Naive B cell (primary cell): ENCODE results near the gene PNPLA8. TPM values are rescaled to one million over a fixed set of nuclear protein-coding genes. Genes with fewer than 3 reads are reported as not detected.
"Not testable (repeated sequence)": the region's sequence is repeated elsewhere in the genome, so short reads cannot be mapped to it uniquely, and the experiment has no call there.

Experiments
- ATAC-seq, 2 donors: fragments of 150-1000 bp; cut with Tn5 transposase; 2 replicates each; pipeline ENCODE4 v1.10.0; 2021; ENCODE audit warnings: low read depth in 2 of 2, mild to moderate bottlenecking in 2 of 2, moderate library complexity in 2 of 2
- DNase-seq: peaks from one replicate; pipeline ENCODE4 v3.0.0; 2022
- H3K27ac Mint-ChIP-seq, 6 donors: one replicate each; pipeline ENCODE4 v1.8.0; 2020 to 2022; ENCODE audit warnings: mild to moderate bottlenecking in 6 of 6, mixed read lengths in 6 of 6, moderate library complexity in 5 of 6, inconsistent platforms in 2 of 6
- H3K27me3 Mint-ChIP-seq, 3 donors: one replicate each; pipeline ENCODE4 v1.8.0; 2021 to 2022; ENCODE audit warnings: mixed read lengths in 3 of 3, mild to moderate bottlenecking in 1 of 3
- H3K36me3 Mint-ChIP-seq, 2 donors: one replicate each; pipeline ENCODE4 v1.8.0; 2020 to 2022; ENCODE audit warnings: mixed read lengths in 2 of 2, inconsistent platforms in 1 of 2, mild to moderate bottlenecking in 1 of 2
- H3K4me1 Mint-ChIP-seq, 3 donors: one replicate each; pipeline ENCODE4 v1.8.0; 2020 to 2022; ENCODE audit warnings: mixed read lengths in 3 of 3, inconsistent platforms in 1 of 3, mild to moderate bottlenecking in 1 of 3, moderate library complexity in 1 of 3
- H3K4me3 Mint-ChIP-seq, 8 donors: one replicate each; pipeline ENCODE4 v1.8.0; 2020 to 2022; ENCODE audit warnings: mild to moderate bottlenecking in 8 of 8, mixed read lengths in 8 of 8, moderate library complexity in 8 of 8, inconsistent platforms in 2 of 8
- H3K9me3 Mint-ChIP-seq, 7 donors: one replicate each; pipeline ENCODE4 v1.8.0; 2020 to 2022; ENCODE audit warnings: mixed read lengths in 7 of 7, mild to moderate bottlenecking in 5 of 7, inconsistent platforms in 2 of 7, moderate library complexity in 1 of 7
- polyA plus RNA-seq, 6 donors: library from polyadenylated mRNA; unstranded; fragments of 300-500 nt; fragmentation: Illumina TruSeq; gene quantifications; one replicate each; pipeline ENCODE4 v1.2.3, GENCODE V29; 2021; ENCODE audit warnings: low read depth in 6 of 6

PNPLA8 gene
- polyA plus RNA-seq, 6 donors from 2014 or later: 54.6 to 82.7 (median 67.0) TPM

DNA sequence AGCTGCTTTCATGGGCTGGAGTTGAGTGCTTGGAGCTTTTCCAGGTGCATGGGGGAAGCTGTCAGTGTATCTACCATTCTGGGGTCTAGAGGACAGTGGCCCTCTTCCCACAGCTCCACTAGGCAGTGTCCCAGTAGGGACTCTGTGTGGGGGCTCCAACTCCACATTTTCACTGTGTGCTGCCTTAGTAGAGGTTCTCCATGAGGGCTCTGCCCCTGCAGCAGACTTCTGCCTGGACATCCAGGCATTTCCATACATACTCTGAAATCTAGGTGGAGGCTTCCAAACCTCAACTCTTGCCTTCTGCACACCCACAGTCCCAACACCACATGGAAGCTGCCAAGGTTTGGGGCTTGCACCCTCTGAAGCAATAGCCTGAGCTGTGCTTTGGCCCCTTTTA lies 30.7 kb upstream of the PNPLA8 start:
- H3K27ac Mint-ChIP-seq, H3K4me3 Mint-ChIP-seq, H3K27me3 Mint-ChIP-seq, ATAC-seq, DNase-seq: not testable (repeated sequence)
- Mint-ChIP-seq H3K4me1 (peaks cover 44 to 74% (median 62%) of the 10 kb centered on the region in 3 donors), H3K9me3 (peaks cover 7 to 30% (median 20%) of the 10 kb centered on the region in 7 donors), H3K36me3 (peaks cover 19 to 30% of the 10 kb centered on the region in 2 donors)

- ATAC-seq: not testable (repeated sequence)
- H3K27ac Mint-ChIP-seq: peak overlapping the region in 1 of 6 donors; percentile 72
These were observed 22.4 kb upstream of the PNPLA8 start for GRCh38 chr7:108548141-108548896.

GRCh38 chr7:108541478-108541877 lies 15.5 kb upstream of the PNPLA8 start:
- no peaks in the 10 kb centered on the region for H3K9me3 Mint-ChIP-seq
- H3K36me3 Mint-ChIP-seq: no peaks in the 10 kb centered on the region
- no peaks in the 10 kb centered on the region for H3K27me3 Mint-ChIP-seq
- H3K4me1 Mint-ChIP-seq: peaks cover 5 to 9% (median 6%) of the 10 kb centered on the region in 3 donors
- H3K4me3 Mint-ChIP-seq: no peak overlapping the region
- H3K27ac Mint-ChIP-seq: no peak overlapping the region
- no peak for DNase-seq
- ATAC-seq: no peak

More at GRCh38 chr7:108548141-108548896, 22.4 kb upstream of the PNPLA8 start:
- Mint-ChIP-seq H3K4me1 (peaks cover 16 to 28% (median 22%) of the 10 kb centered on the region in 3 donors), H3K9me3 (peaks cover 1 to 13% (median 9%) of the 10 kb centered on the region in 7 donors), H3K36me3 (peaks cover 4 to 17% of the 10 kb centered on the region in 2 donors)
- not testable (repeated sequence) for H3K27me3 Mint-ChIP-seq, DNase-seq, H3K4me3 Mint-ChIP-seq

GRCh38 chr7:108538685-108539084 lies 12.8 kb upstream of the PNPLA8 start:
- not testable (repeated sequence) for H3K27ac Mint-ChIP-seq, H3K27me3 Mint-ChIP-seq, ATAC-seq, H3K9me3 Mint-ChIP-seq, DNase-seq, H3K36me3 Mint-ChIP-seq, H3K4me3 Mint-ChIP-seq
- H3K4me1 Mint-ChIP-seq: peaks cover 15 to 20% (median 16%) of the 10 kb centered on the region in 3 donors

DNA sequence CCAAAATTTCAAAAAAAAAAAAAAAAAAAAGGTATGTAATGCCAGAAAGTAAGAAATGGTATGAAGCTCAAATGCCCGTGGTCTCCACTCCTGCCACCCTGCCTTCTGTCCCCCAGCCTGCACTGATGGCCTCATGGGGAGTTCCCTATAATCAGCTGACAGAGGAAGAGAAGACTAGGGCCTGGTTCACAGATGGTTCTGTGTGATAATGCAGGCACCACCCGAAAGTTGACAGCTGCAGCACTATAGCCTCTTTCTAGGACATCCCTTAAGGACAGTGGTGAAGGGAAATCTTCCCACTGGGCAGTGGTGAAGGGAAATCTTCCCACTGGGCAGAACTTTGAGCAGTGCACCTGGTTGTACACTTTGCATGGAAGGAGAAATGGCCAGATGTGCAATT lies 12.3 kb upstream of the PNPLA8 start:
- peak in 1 of 2 donors; percentile 46 for ATAC-seq
- not testable (repeated sequence) for H3K27me3 Mint-ChIP-seq, H3K36me3 Mint-ChIP-seq, DNase-seq, H3K4me3 Mint-ChIP-seq, H3K9me3 Mint-ChIP-seq
- Mint-ChIP-seq H3K4me1 (peaks cover 15 to 20% (median 16%) of the 10 kb centered on the region in 3 donors), H3K27ac (peak overlapping the region in 2 of 6 donors; percentile 12 to 65)

DNA sequence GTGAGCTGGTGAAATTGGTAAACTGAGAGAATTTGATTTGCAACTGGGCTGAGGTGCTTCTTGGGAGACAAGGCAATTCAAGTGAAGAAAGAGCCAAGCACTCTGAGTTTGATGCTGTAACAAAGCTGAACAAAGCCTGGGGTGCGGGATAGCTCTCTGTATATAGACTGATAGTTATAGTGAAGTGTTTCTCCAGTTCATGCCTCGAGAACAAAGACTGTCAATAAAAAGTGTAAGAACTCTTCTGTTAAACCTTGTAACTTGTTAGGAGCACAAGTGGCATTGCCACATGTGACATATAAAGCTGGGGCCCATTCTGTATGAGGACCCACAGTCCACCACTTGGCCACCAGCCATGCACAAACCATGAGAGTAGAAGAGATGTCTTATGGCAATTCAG lies 11.3 kb upstream of the PNPLA8 start:
- no peak overlapping the region for H3K4me3 Mint-ChIP-seq
- no peak for ATAC-seq
- peak overlapping the region in 2 of 6 donors; percentile 34 to 59 for H3K27ac Mint-ChIP-seq

DNA sequence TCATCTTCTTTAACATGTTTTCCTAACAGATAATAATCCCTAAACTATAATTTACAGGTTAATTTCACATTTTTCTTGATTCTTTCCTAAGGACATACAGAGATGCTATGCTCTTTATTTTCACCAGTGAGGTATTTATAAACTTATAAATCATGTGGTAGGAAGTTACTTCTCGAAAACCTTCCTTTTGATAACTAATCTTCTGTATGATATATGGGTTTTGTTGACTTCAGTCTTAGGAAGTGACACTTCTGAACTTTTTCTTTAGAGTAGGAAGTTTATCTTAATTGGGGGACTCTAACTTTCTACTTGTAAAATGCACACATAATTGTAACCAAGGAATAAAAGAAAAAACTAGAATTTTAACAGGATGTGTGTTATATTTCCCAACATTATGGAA lies 9.8 kb upstream of the PNPLA8 start:
- Mint-ChIP-seq H3K27me3 (no peaks in the 10 kb centered on the region), H3K4me3 (peak overlapping the region in 1 of 8 donors; percentile 29), H3K36me3 (no peaks in the 10 kb centered on the region), H3K27ac (peak overlapping the region in 5 of 6 donors; percentile 25 to 83 (median 56)), H3K4me1 (peaks cover 15 to 20% (median 16%) of the 10 kb centered on the region in 3 donors), H3K9me3 (peaks cover 0 to 8% (median 3%) of the 10 kb centered on the region in 7 donors)
- peak; percentile 33 to 37 for ATAC-seq
- no peak for DNase-seq

More for the DNA sequence above, 11.3 kb upstream of the PNPLA8 start:
- Mint-ChIP-seq H3K27me3 (no peaks in the 10 kb centered on the region), H3K9me3 (peaks cover 0 to 8% (median 3%) of the 10 kb centered on the region in 7 donors), H3K36me3 (no peaks in the 10 kb centered on the region), H3K4me1 (peaks cover 15 to 20% (median 16%) of the 10 kb centered on the region in 3 donors)
- no peak for DNase-seq

DNA sequence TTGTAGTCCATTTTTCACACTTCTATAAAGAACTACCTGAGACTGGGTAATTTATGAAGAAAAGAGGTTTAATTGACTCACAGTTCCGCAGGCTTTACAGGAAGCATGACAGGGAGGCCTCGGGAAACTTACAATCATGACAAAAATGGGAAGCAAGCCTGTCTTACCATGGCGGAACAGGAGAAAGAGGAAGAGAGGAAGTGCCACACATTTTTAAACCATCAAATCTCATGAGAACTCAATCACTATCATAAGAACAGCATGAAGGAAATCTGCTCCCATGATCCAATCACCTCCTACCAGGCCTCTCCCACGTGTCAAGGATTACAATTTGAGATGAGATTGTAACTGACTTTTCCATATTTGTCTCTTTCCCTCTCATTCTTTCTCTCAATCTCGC lies 9.3 kb upstream of the PNPLA8 start:
- ATAC-seq (no peak), DNase-seq (no peak)
- no peaks in the 10 kb centered on the region for H3K27me3 Mint-ChIP-seq
- no peaks in the 10 kb centered on the region for H3K36me3 Mint-ChIP-seq
- H3K4me1 Mint-ChIP-seq: peaks cover 15 to 20% (median 16%) of the 10 kb centered on the region in 3 donors
- peak overlapping the region in 5 of 6 donors; percentile 25 to 83 (median 56) for H3K27ac Mint-ChIP-seq
- H3K9me3 Mint-ChIP-seq: peaks cover 0 to 8% (median 3%) of the 10 kb centered on the region in 7 donors
- H3K4me3 Mint-ChIP-seq: peak overlapping the region in 1 of 8 donors; percentile 29

DNA sequence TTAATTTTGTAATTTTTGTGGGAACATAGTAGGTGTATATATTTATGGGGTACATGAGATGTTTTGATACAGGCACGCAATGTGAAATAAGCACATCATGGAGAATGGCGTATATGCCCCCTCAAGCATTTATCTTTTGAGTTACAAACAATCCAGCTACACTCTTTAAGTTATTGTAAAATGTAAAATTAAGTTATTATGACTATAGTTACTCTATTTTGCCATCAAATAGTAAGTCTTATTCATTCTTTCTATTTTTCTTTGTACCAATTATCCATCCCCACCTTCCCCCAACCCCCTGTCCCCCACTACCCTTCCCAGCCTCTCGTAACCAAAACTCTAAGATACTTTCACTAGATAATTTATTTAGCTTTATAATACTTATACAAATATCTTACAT lies 7.8 kb upstream of the PNPLA8 start:
- ATAC-seq: no peak
- Mint-ChIP-seq H3K4me1 (peaks cover 15 to 19% (median 16%) of the 10 kb centered on the region in 3 donors), H3K36me3 (no peaks in the 10 kb centered on the region), H3K27ac (no peak overlapping the region), H3K27me3 (no peaks in the 10 kb centered on the region), H3K9me3 (peaks cover 0 to 8% (median 3%) of the 10 kb centered on the region in 7 donors), H3K4me3 (no peak overlapping the region)
- DNase-seq: no peak

GRCh38 chr7:108529341-108529740 lies 3.4 kb upstream of the PNPLA8 start:
- no peak overlapping the region for H3K4me3 Mint-ChIP-seq
- H3K4me1 Mint-ChIP-seq: peaks cover 8 to 19% (median 8%) of the 10 kb centered on the region in 3 donors
- H3K27me3 Mint-ChIP-seq: no peaks in the 10 kb centered on the region
- ATAC-seq (no peak), DNase-seq (no peak)
- no peaks in the 10 kb centered on the region for H3K9me3 Mint-ChIP-seq
- H3K27ac Mint-ChIP-seq: peak overlapping the region in 2 of 6 donors; percentile 8 to 34
- peaks cover 0 to under 1% of the 10 kb centered on the region in 2 donors for H3K36me3 Mint-ChIP-seq

DNA sequence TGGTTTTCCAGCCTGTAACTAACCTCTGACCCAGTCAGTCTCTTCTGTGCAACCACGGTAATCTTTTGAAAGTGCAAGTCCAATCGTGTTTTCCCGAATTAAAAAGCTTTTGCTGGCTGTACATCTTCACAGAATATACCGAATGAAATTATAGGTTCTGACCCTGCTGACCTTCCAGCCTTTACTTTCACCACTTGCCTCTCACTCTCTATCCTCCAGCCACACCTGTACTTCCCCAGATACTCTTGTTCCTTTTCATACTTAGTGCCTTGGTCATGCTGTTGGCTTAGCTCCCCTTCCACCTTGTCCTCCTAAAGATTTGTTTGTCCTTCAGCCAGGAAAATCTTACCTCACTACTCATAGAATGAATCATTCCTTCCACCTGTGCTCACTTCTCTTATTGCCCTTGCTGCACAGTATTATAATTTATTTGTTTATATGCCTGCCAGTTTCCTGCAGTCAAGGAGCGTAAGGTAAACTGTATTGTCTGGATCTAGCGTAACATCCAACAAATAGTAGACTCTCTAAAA lies 2.3 kb upstream of the PNPLA8 start:
- H3K9me3 Mint-ChIP-seq: no peaks in the 10 kb centered on the region
- ATAC-seq: no peak
- H3K36me3 Mint-ChIP-seq: peaks cover 6 to 9% of the 10 kb centered on the region in 2 donors
- H3K27ac Mint-ChIP-seq: peak overlapping the region in 5 of 6 donors; percentile 51 to 100 (median 60)
- peak overlapping the region in 3 of 8 donors; percentile 23 to 89 (median 69) for H3K4me3 Mint-ChIP-seq
- H3K4me1 Mint-ChIP-seq: peaks cover 18 to 29% (median 19%) of the 10 kb centered on the region in 3 donors
- no peaks in the 10 kb centered on the region for H3K27me3 Mint-ChIP-seq
- no peak for DNase-seq

- no peaks in the 10 kb centered on the region for H3K9me3 Mint-ChIP-seq
- H3K4me3 Mint-ChIP-seq: peak overlapping the region; percentile 89 to 100 (median 98)
These were observed 758 bp upstream of the PNPLA8 start for GRCh38 chr7:108526768-108527017.

DNA sequence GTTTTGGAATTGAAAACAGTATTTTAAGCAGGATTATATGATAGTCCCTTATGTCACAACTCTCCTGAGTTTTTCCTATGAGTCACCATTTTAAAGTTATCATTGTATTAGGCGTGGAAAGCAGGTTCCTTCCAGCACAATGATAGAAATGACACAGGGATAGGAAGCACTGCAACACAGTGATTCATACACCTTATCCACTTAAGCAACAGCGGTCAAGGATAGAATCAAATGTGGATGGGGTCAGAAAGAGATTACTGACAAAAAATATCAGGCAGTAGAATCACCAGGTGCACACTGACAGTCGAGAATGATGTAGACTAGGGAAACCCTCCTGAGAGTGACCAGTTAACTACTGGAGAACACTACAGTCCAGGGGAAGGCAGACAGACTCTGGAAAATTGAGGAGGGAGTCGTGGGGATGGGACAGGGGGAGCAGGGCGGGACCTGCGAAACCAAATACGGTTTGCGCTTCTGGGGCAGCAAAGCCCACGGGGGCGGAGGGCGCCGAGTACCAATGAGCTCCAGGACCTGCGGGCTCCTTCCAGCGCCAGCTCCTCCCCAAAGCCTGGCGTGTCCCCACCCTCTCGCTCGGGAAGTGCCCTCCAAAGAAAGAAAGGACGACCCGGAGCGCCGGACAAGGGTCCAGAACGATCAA lies 479 bp downstream of the PNPLA8 start:
- Mint-ChIP-seq H3K36me3 (peaks cover 18% of the 10 kb centered on the region in 2 donors), H3K27me3 (no peaks in the 10 kb centered on the region), H3K27ac (peak overlapping the region; percentile 98 to 100 (median 100)), H3K4me1 (peaks cover 37 to 54% (median 43%) of the 10 kb centered on the region in 3 donors), H3K4me3 (peak overlapping the region; percentile 89 to 100 (median 98)), H3K9me3 (no peaks in the 10 kb centered on the region)
- DNase-seq (no peak), ATAC-seq (peak; percentile 13 to 15)

More at GRCh38 chr7:108526768-108527017, 758 bp upstream of the PNPLA8 start:
- DNase-seq: no peak
- no peaks in the 10 kb centered on the region for H3K27me3 Mint-ChIP-seq
- H3K4me1 Mint-ChIP-seq: peaks cover 28 to 44% (median 33%) of the 10 kb centered on the region in 3 donors
- peak overlapping the region; percentile 98 to 100 (median 100) for H3K27ac Mint-ChIP-seq
- ATAC-seq: no peak
- H3K36me3 Mint-ChIP-seq: peaks cover 6 to 9% of the 10 kb centered on the region in 2 donors
